Measurements from ENCODE around the gene PCGF6.
A peak's percentile ranks its signal among the peaks of the same experiment; 100 is the strongest.
"Not testable (repeated sequence)": the region's sequence is repeated elsewhere in the genome, so short reads cannot be mapped to it uniquely, and the experiment has no call there.

Gene PCGF6

GRCh38 chr10:103310197-103310596 lies 40.7 kb downstream of the PCGF6 start:
- no peak for DNase-seq

DNA sequence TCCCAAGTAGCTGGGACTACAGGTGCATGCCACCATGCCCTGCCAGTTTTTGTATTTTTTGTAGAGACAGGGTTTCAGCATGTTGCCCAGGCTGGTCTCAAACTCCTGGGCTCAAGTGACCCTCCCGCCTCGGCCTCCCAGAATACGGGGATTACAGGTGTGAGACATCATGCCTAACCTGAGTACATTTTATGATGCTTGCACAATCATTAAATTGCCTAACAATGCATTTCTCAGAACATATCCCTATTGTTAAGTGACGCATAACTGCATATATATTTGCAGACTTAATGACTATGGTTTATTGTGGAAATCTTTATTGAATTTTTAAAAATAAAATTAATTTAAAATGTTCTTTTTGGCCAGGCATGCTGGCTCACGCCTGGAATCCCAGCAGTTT lies 43.3 kb downstream of the PCGF6 start:
- no peak for DNase-seq

DNA sequence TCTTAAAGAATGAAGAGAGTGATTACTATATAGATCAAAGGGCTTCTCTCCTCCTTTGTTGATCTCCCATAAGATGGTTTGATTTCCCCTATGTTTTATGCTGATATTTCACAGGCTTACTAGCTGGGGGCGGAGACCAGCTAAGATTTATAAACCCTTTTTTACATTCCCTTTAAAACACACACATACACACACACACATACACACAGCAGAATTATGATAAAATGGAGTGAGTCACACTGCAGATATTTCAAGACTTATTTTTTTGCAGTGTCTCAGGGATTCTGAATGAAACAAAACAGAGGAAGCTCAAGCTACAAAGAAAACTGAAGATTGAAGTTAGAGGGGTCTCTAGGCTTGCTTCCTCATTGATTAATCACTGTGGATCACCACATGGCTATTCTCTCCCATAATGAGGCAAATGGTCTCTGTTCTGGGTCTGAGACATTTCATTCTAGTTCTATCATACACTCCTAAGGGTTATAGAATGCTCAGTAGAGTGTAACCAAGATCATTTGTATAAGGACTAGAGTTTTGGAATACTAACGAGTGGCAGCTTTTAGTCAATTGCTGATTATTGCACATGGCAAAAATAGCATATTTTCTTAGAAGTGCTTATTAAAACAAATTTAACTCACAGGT lies 55.4 kb downstream of the PCGF6 start:
- DNase-seq = no peak

- no peak for DNase-seq
Observed at GRCh38 chr10:103291588-103291987, 59.4 kb downstream of the PCGF6 start.

DNA sequence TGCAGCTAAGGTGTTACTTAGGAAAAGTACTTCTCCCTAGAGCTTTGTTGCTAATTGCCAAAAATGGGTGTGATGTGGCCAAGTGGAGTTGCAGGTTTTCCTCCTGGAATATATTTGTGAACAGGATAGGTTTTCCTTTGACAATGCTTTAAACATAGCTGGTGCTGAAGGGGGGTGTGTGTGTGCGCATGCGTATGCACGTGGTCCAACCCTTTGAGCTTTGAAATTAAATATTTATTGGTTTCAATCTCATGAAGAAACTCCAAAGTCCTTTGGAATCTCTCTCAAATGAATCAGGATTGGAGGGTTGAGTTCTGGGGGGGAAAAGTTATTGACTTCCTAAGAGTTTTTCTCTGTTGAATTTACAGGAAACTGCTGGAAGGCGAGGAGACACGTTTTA lies 62.9 kb downstream of the PCGF6 start:
- DNase-seq = no peak

GRCh38 chr10:103284170-103284569 lies 66.8 kb downstream of the PCGF6 start:
- no peak for DNase-seq

DNA sequence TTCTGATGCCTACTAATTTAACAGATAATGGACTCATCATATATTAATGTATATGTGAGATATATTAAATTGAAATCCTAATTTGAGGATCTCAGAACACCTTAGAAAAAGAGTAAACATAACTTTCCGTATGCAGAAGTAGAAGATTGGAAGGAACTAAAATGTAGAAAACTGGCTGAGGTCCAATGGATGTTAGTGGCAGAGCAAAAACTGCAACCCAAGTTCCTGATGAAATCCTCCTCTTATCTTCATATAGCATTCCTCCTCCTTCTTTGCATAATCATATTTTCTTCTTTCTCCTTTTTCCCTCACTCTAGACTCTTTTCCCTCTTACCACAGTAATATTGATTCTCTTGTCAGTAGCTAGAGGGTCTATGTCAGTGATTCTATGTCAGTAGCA lies 68.0 kb downstream of the PCGF6 start:
- no peak for DNase-seq

DNA sequence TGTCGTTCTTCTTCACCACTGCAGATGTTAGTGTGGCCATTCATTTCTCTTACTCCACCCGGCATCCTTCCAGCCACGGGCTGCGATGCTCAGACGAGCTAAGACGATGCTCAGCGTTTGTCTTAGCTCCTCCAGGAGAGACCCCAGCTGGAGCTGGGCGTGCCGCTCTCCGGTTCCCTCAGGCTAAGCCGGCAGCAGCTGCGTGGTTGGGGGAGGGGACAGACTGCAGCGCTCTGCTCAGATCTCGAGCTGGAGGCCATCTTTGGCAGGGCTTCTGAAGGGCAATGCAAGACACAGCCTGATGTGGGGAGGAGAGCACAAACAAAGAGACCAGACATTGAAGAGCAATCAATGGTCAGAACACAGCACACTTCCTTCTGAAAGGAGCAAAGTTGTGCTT lies 69.2 kb downstream of the PCGF6 start:
- peak; percentile 57 to 80 for DNase-seq

- DNase-seq = no peak
Observed at GRCh38 chr10:103280506-103280905, 70.4 kb downstream of the PCGF6 start.

GRCh38 chr10:103280031-103280430 lies 70.9 kb downstream of the PCGF6 start:
- DNase-seq = no peak

GRCh38 chr10:103278862-103279298 lies 72.1 kb downstream of the PCGF6 start:
- no peak for DNase-seq

- DNase-seq = no peak
Observed at GRCh38 chr10:103278537-103278823, 72.5 kb downstream of the PCGF6 start.

DNA sequence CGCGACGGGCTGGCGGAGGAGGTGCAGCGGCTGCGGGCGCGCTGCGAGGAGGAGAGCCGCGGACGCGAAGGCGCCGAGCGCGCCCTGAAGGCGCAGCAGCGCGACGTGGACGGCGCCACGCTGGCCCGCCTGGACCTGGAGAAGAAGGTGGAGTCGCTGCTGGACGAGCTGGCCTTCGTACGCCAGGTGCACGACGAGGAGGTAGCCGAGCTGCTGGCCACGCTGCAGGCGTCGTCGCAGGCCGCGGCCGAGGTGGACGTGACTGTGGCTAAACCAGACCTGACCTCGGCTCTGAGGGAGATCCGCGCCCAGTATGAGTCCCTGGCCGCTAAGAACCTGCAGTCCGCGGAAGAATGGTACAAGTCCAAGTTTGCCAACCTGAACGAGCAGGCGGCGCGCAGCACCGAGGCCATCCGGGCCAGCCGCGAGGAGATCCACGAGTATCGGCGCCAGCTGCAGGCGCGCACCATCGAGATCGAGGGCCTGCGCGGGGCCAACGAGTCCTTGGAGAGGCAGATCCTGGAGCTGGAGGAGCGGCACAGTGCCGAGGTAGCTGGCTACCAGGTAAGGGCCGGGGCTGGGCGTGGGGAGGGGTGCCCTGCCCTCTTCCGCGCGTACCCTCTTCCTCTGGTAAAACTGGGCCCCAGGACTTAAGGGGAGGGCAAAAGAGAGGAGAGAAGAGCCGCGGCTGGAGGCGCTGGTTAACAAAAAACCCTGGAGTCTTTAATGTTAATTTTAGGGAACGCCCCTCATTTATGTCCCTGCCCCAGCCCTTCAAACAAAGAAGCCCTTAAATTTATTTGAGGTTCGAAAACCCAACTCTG lies 73.0 kb downstream of the PCGF6 start:
- DNase-seq = no peak

DNA sequence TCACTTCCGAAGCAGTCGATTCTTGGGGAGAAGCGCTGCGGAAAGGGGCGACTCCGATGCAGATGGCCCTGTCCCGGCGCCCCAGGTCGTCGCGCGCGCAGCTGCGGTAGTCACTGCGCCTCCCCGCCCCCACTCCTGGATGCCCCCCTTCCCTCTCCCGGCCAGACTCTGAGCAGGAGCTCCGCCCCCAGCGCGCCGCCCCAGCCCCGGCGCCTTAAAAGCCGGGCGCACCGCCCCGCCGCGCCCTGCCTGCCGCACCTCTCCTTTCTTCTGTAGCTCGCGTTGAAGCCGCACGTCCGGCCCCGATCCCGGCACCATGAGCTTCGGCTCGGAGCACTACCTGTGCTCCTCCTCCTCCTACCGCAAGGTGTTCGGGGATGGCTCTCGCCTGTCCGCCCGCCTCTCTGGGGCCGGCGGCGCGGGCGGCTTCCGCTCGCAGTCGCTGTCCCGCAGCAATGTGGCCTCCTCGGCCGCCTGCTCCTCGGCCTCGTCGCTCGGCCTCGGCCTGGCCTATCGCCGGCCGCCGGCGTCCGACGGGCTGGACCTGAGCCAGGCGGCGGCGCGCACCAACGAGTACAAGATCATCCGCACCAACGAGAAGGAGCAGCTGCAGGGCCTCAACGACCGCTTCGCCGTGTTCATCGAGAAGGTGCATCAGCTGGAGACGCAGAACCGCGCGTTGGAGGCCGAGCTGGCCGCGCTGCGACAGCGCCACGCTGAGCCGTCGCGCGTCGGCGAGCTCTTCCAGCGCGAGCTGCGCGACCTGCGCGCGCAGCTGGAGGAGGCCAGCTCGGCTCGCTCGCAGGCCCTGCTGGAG lies 73.8 kb downstream of the PCGF6 start, which contains the start of gene INA:
Gene INA (plus strand): TSS at position 243 of the 817 bp plus-strand sequence. CDS start 74 bp downstream, at position 317.
- DNase-seq = peak in 1 of 2 experiments; percentile 75

- no peak for DNase-seq
Observed at GRCh38 chr10:103276251-103276895, 74.6 kb downstream of the PCGF6 start.

GRCh38 chr10:103273041-103273441 lies 77.9 kb downstream of the PCGF6 start:
- no peak for DNase-seq

DNA sequence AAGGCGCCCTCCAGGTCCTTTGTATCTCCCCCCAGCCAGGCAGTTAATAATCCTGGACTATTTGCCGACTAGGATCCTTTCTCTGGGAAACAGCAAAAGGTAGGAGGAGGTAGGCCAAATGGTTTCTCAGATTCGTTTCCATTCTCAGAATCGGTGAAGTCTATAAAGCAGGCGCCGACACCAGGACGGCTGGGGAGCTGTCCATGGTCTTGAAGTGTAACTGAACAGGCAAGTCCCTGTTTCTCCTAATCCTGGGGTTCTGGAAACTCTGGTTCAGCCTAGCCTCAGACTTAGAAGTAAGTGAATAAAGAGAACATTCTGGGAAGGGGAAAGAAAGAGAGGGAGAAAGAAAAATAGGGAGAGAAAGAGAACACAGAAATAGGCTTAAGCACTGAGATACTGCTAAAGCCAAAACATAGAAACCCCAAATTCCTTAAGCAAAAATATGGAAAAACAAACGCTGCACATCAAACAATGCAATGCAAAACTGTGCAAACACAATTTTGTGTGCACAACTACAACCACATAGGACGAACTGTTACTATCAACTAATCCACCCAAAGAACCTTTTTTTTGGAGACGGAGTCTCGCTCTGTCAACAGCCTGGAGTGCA lies 85.1 kb downstream of the PCGF6 start:
- DNase-seq = no peak

- DNase-seq = no peak
Observed at GRCh38 chr10:103262229-103262628, 88.7 kb downstream of the PCGF6 start.

DNA sequence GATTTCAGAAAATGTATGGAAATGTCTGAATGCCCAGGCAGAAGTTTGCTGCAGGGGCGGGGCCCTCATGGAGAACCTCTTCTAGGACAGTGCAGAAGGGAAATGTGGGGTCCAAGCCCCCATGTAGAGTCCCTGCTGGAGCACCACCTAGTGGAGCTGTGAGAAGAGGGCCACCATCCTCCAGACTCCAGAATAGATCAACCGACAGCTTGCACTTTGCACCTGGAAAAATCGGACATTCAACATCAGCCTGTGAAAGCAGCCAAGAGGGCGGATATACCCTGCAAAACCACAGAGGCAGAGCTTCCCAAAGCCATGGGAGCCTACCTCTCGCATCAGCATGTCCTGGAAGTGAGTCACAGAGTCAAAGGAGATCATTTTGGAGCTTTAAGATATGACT lies 91.0 kb downstream of the PCGF6 start:
- DNase-seq = no peak

DNA sequence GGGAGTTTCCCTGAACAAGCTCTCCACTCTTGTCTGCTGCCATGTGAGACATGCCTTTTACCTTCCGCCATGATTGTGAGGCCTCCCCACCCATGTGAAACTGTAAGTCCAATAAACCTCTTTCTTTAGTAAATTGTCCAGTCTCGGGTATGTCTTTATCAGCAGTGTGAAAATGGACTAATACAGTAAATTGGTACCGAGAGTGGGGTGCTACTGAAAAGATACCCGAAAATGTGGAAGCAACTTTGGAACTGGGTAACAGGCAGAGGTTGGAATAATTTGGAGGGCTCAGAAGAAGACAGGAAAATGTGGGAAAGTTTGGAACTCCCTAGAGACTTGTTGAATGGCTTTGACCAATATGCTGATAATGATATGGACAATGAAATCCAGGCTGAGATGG lies 92.0 kb downstream of the PCGF6 start:
- DNase-seq = not testable (repeated sequence)

DNA sequence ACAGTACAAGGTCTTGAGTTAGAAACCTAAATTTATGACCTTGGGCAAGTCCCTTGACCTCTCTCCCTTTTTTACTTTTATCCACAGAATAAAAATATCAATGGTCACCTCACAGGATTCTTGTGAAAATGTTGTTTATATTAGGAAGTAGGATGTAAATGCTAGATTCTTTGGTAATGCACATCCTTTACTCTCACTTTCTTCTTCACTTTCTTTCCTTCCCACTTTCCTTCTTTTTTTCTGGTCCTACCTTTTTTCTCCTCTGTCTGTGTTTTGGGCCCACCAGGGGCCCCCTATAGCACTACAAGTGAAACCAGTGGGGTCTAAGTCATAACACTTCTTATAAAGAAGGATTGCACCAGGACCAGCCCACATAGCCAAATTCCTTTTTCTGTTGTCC lies 93.1 kb downstream of the PCGF6 start:
- no peak for DNase-seq

GRCh38 chr10:103256613-103257012 lies 94.3 kb downstream of the PCGF6 start:
- no peak for DNase-seq
